ENCODE measurements around the gene SCAMP4. TPM values are rescaled to one million over a fixed set of nuclear protein-coding genes. Genes with fewer than 3 reads are reported as not detected.
A peak's percentile ranks its signal among the peaks of the same experiment; 100 is the strongest.

Gene SCAMP4, protein sequence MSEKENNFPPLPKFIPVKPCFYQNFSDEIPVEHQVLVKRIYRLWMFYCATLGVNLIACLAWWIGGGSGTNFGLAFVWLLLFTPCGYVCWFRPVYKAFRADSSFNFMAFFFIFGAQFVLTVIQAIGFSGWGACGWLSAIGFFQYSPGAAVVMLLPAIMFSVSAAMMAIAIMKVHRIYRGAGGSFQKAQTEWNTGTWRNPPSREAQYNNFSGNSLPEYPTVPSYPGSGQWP
- total RNA-seq (2022) (48.7 and 67.2 TPM in 2 replicates), Bru-seq, nascent RNA (percentile 59 among the genes with signal in this experiment), BruChase-seq, experiment 1, labeled RNA remaining after a 6-hour chase (percentile 86 among the genes with signal in this experiment), BruChase-seq, experiment 2, labeled RNA remaining after a 2-hour chase (percentile 71 among the genes with signal in this experiment)
- long read RNA-seq, transcript SCAMP4-201 (7 exons, 2,684 nt), result major isoform, 60 of 77 reads
- long read RNA-seq, partial matches to known transcripts, result 9 of 77 reads
- long read RNA-seq, other reads (novel, unspliced or antisense), result 5 of 77 reads

DNA sequence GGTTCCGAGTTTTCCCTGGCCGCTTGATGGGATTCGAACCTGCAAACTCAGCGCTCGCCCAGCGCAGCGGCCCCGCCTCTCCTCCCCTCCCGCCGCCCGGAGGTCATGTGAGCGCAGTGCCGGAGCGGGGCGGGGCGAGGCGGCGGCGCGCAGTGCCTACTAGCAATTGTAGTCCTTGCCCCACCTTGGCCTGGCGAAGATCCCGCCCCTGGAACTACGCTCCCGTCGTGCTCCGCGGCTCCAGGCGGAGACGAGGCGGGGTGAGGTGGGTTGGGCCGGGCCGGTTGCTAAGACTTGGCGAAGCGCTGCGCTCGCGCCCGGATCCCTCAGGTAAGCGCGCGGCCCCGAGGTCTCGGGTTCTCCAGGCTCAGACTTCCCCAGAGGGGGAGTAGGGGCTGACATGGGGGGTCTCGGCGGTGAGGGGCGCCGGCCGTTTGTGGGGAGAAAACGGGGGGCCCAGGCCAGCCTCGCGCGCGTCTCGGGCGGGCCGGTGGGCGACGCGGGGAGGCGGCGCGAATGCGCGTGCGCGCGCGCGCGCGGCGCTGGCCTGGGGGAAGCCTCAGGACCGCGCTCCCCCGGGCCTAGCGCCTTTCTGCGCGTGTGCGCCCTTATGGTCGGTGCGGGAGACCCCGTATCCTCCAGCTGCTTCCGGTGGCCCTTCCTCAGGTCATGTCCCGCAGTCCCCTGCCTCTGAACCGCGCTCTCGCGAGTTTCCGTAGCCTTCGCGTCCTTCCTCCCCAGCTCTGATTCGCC is at the start of gene SCAMP4, which contains the start of gene ADAT3:
Gene SCAMP4 (plus strand): TSS at position 290 of the 753 bp plus-strand sequence. CDS start 9,621 bp downstream, outside the sequence.
Gene ADAT3 (plus strand): TSS at position 290 of the 753 bp plus-strand sequence. CDS start 6,649 bp downstream, outside the sequence.
- POLR2A ChIA-PET, result interaction anchor here (0.6 to 1.4 kb wide), 5 partner anchors 8 to 258 kb away, joined by 3 to 4 read pairs (median 3); no protein-coding TSS in a partner anchor
- no TSS peak for BruUV-seq (replicated peaks)
- Mint-ChIP-seq H3K27ac (ENCODE audit: low read depth, unreplicated experiment) (peak within 1 kb of the TSS; percentile 93), H3K27me3 (ENCODE audit: insufficient read depth, unreplicated experiment) (no peaks in the 10 kb centered on the region), H3K9me3 (ENCODE audit: unreplicated experiment) (no peaks in the 10 kb centered on the region), H3K4me3 (ENCODE audit: unreplicated experiment) (peak within 1 kb of the TSS; percentile 82), H3K4me1 (ENCODE audit: insufficient read depth, unreplicated experiment) (peaks cover 3% of the 10 kb centered on the region), H3K36me3 (ENCODE audit: insufficient read depth, unreplicated experiment) (peaks cover 4% of the 10 kb centered on the region)
- no peak for TF ChIP-seq CTCF (IDR thresholded peaks at IDR 0.05; ENCODE audit: unreplicated experiment)
- CTCF ChIA-PET, result interaction anchor here (0.6 kb wide), 1 partner anchor 210 kb away, joined by 3 read pairs; no protein-coding TSS in a partner anchor
- DNase-seq (ENCODE audit: unreplicated experiment), result peak; percentile 99
- intact Hi-C loops (cut with micrococcal nuclease), result loop anchor here (5.0 kb wide), 1 partner anchor 33 kb away; no protein-coding TSS in a partner anchor

DNA sequence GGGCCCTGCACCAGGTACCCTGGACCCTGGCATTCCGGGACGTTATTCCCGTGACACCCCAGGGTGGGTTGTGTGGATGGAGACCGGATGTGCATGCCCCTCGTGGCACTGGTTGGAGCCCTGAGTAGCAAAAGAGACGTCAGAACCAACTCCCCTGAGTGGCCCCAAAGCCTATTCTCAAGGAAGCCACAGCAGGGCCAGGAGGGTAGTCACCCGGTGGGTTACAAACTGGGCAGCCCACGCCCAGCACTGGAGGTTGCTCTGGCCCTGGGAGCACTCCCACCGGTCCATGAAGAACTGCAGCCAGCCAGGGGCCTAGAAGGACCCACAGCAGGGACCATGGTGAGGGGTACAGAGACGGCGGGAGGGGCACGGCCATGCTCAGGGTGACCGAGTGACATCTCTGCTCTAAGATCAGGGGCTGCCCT is 49.4 kb upstream of the SCAMP4 start:
- no peaks in the 10 kb centered on the region for H3K27me3 Mint-ChIP-seq (ENCODE audit: insufficient read depth, unreplicated experiment)
- intact Hi-C loops (cut with micrococcal nuclease), result no loop called here
- peaks cover 10% of the 10 kb centered on the region for H3K4me1 Mint-ChIP-seq (ENCODE audit: insufficient read depth, unreplicated experiment)
- POLR2A ChIA-PET, result interaction anchor here (0.6 to 2.7 kb wide), 11 partner anchors 9 to 775 kb away, joined by 3 to 10 read pairs (median 4); no protein-coding TSS in a partner anchor
- H3K9me3 Mint-ChIP-seq (ENCODE audit: unreplicated experiment), result no peaks in the 10 kb centered on the region
- no peak for DNase-seq (ENCODE audit: unreplicated experiment)
- peak overlapping the region; percentile 71 for H3K4me3 Mint-ChIP-seq (ENCODE audit: unreplicated experiment)
- CTCF ChIA-PET, result interaction anchor here (0.6 kb wide), 2 partner anchors 74 to 1103 kb away, joined by 3 to 4 read pairs; no protein-coding TSS in a partner anchor
- H3K27ac Mint-ChIP-seq (ENCODE audit: low read depth, unreplicated experiment), result no peak overlapping the region
- H3K36me3 Mint-ChIP-seq (ENCODE audit: insufficient read depth, unreplicated experiment), result peaks cover 5% of the 10 kb centered on the region
- BruUV-seq (replicated peaks), result no TSS peak
- no peak for TF ChIP-seq CTCF (IDR thresholded peaks at IDR 0.05; ENCODE audit: unreplicated experiment)

DNA sequence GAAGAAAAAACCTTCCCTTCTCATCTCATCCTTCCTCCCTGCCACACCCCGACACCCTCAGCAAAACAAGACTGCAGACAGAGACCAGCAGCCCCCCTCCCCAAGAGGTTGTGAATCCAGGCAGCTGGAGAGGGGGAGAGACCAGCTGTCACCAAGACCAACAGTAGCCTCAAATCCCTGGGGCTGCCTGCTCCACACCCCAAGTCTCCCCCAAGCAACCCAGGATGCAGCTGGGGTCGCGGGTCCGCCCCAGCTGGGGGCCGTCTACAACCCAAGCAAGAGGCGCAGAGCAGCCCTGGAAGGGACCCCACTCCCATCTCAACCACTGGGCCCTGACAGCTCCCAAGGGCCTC is 48.9 kb upstream of the SCAMP4 start:
- Mint-ChIP-seq H3K4me1 (ENCODE audit: insufficient read depth, unreplicated experiment) (peaks cover 10% of the 10 kb centered on the region), H3K27me3 (ENCODE audit: insufficient read depth, unreplicated experiment) (no peaks in the 10 kb centered on the region), H3K27ac (ENCODE audit: low read depth, unreplicated experiment) (no peak overlapping the region), H3K4me3 (ENCODE audit: unreplicated experiment) (peak overlapping the region; percentile 35), H3K36me3 (ENCODE audit: insufficient read depth, unreplicated experiment) (peaks cover under 1% of the 10 kb centered on the region), H3K9me3 (ENCODE audit: unreplicated experiment) (no peaks in the 10 kb centered on the region)
- DNase-seq (ENCODE audit: unreplicated experiment), result no peak
- intact Hi-C loops (cut with micrococcal nuclease), result no loop called here
- TF ChIP-seq CTCF (IDR thresholded peaks at IDR 0.05; ENCODE audit: unreplicated experiment), result no peak
- POLR2A ChIA-PET, result interaction anchor here (0.7 to 2.7 kb wide), 3 partner anchors 8 to 28 kb away, joined by 4 to 9 read pairs (median 5); no protein-coding TSS in a partner anchor
- CTCF ChIA-PET, result interaction anchor here (0.6 kb wide), 1 partner anchor 1103 kb away, joined by 4 read pairs; no protein-coding TSS in a partner anchor
- BruUV-seq (replicated peaks), result no TSS peak

Measured in MCF 10A (cell line).